IMR-90 (cell line): ENCODE results near the gene INSL3. TPM values are rescaled to one million over a fixed set of nuclear protein-coding genes. Genes with fewer than 3 reads are reported as not detected.
"Not testable (repeated sequence)": the region's sequence is repeated elsewhere in the genome, so short reads cannot be mapped to it uniquely, and the experiment has no call there.

ENCODE experiments used
- ATAC-seq: fragments of 200-7000 bp; cut with Tn5 transposase; 2 replicates; pipeline ENCODE4 v1.9.1; 2020; ENCODE audit warnings: low read depth, mild to moderate bottlenecking, moderate library complexity
- BruUV-seq: library from RNA; stranded (reverse); fragments of 400-500 nt; replicated peaks from 2 replicates; lab custom pipeline; 2021; lab: Mats Ljungman, UMichigan
- CTCF ChIA-PET: fragments of 300-600 bp; formaldehyde crosslinking; extraction: SDS; loops from one replicate; lab custom pipeline; 2021; ENCODE audit warnings: antibody characterized with exemption; lab: Yijun Ruan, JAX
- POLR2A ChIA-PET: fragments of 300-600 bp; sonication (Branson Sonifier 250); formaldehyde crosslinking; loops from one replicate; lab custom pipeline; 2022; ENCODE audit warnings: antibody characterized with exemption; ENCODE audit not compliant: unreplicated experiment; lab: Charles Lee
- DNase-seq: peaks from one replicate; pipeline ENCODE4 v3.0.0; 2013
- H2AFZ ChIP-seq: replicated peaks from 2 replicates; pipeline ENCODE3; 2013; ENCODE audit warnings: low read length, mild to moderate bottlenecking; ENCODE audit not compliant: poor library complexity
- H2AK5ac ChIP-seq: 2 replicates; pipeline ENCODE4 v1.6.1; 2013; ENCODE audit warnings: low read depth, low read length, inconsistent platforms
- H2AK9ac ChIP-seq: replicated peaks from 2 replicates; pipeline ENCODE3; 2013; ENCODE audit warnings: mild to moderate bottlenecking, low read depth, low read length, moderate library complexity; ENCODE audit not compliant: poor library complexity
- H2BK120ac ChIP-seq: 2 replicates; pipeline ENCODE4 v1.6.1; 2013; ENCODE audit warnings: low read depth, low read length, inconsistent platforms
- H2BK15ac ChIP-seq: 3 replicates; pipeline ENCODE4 v1.6.1; 2013; ENCODE audit warnings: low read depth, low read length, inconsistent platforms
- H2BK20ac ChIP-seq: 2 replicates; pipeline ENCODE4 v1.6.1; 2013; ENCODE audit warnings: low read depth, mild to moderate bottlenecking, inconsistent platforms, low read length, moderate library complexity
- H2BK5ac ChIP-seq: 2 replicates; pipeline ENCODE4 v1.6.1; 2013; ENCODE audit warnings: mild to moderate bottlenecking, low read depth, low read length, inconsistent platforms; ENCODE audit not compliant: poor library complexity, severe bottlenecking
- H3K14ac ChIP-seq: replicated peaks from 2 replicates; pipeline ENCODE4 v1.6.1; 2013; ENCODE audit warnings: low read depth, low read length, inconsistent platforms
- H3K18ac ChIP-seq: 2 replicates; pipeline ENCODE4 v1.6.1; 2013; ENCODE audit warnings: low read depth, low read length, control low read depth
- H3K23ac ChIP-seq: 2 replicates; pipeline ENCODE4 v1.6.1; 2013; ENCODE audit warnings: low read depth, low read length, inconsistent platforms
- H3K27ac ChIP-seq: 2 replicates; pipeline ENCODE4 v1.5.1; 2013; ENCODE audit warnings: mild to moderate bottlenecking, control low read depth, low read length; ENCODE audit not compliant: insufficient read depth
- H3K27me3 ChIP-seq: 2 replicates; pipeline ENCODE4 v1.6.1; 2013; ENCODE audit warnings: low read length; ENCODE audit not compliant: control insufficient read depth, insufficient read depth
- H3K36me3 ChIP-seq: 2 replicates; pipeline ENCODE4 v1.6.1; 2013; ENCODE audit warnings: low read length, mixed read lengths; ENCODE audit not compliant: control insufficient read depth, insufficient read depth
- H3K4ac ChIP-seq: 2 replicates; pipeline ENCODE4 v1.6.1; 2013; ENCODE audit warnings: low read depth, low read length, inconsistent platforms
- H3K4me1 ChIP-seq: 2 replicates; pipeline ENCODE4 v1.6.1; 2013; ENCODE audit warnings: low read length, mixed read lengths; ENCODE audit not compliant: control insufficient read depth, insufficient read depth
- H3K4me2 ChIP-seq: 2 replicates; pipeline ENCODE4 v1.6.1; 2013; ENCODE audit warnings: low read depth, mild to moderate bottlenecking, control low read depth, low read length, moderate library complexity
- H3K4me3 ChIP-seq: 2 replicates; pipeline ENCODE4 v1.5.1; 2013; ENCODE audit warnings: low read depth, mild to moderate bottlenecking, control low read depth, low read length, moderate library complexity; ENCODE audit not compliant: insufficient read depth
- H3K56ac ChIP-seq: 2 replicates; pipeline ENCODE4 v1.6.1; 2013; ENCODE audit warnings: low read length, inconsistent platforms; ENCODE audit not compliant: insufficient read depth; ENCODE audit errors: extremely low read depth
- H3K79me1 ChIP-seq, 2 experiments: 2 replicates each; pipeline ENCODE4 v1.6.1; 2013; ENCODE audit warnings: low read length in 2 of 2, inconsistent platforms in 1 of 2, low read depth in 1 of 2
- H3K9ac ChIP-seq: 2 replicates; pipeline ENCODE4 v1.6.1; 2013; ENCODE audit warnings: low read depth, low read length, control low read depth
- H3K9me1 ChIP-seq: 2 replicates; pipeline ENCODE4 v1.6.1; 2013; ENCODE audit warnings: low read length, inconsistent platforms; ENCODE audit not compliant: insufficient read depth
- H3K9me3 ChIP-seq: 2 replicates; pipeline ENCODE4 v1.6.1; 2013; ENCODE audit warnings: low read length; ENCODE audit not compliant: control insufficient read depth, insufficient read depth
- H4K20me1 ChIP-seq: 2 replicates; pipeline ENCODE4 v1.6.1; 2013; ENCODE audit warnings: low read length, inconsistent platforms; ENCODE audit not compliant: insufficient read depth
- H4K5ac ChIP-seq: 2 replicates; pipeline ENCODE4 v1.6.1; 2013; ENCODE audit warnings: mild to moderate bottlenecking, low read depth, low read length, control low read depth
- H4K8ac ChIP-seq, 2 experiments: 2 replicates each; pipeline ENCODE4 v1.6.1; 2013; ENCODE audit warnings: low read depth in 2 of 2, low read length in 2 of 2, control low read depth in 1 of 2, inconsistent platforms in 1 of 2
- H4K91ac ChIP-seq: 2 replicates; pipeline ENCODE4 v1.6.1; 2013; ENCODE audit warnings: low read depth, low read length, inconsistent platforms; ENCODE audit not compliant: insufficient read depth
- WGBS, 2 experiments: methylation state at CpG; one replicate each; pipeline versions ENCODE4 v1.1.5 to v1.1.7; 2013; ENCODE audit warnings: missing lambda C conversion rate in 2 of 2; ENCODE audit not compliant: insufficient read length in 1 of 2; ENCODE audit errors: extremely low coverage in 2 of 2; 5-methylcytosine and 5-hydroxymethylcytosine counted together
- dilution Hi-C: fragments of 300-500 bp; cut with HindIII; formaldehyde crosslinking; loops from one replicate; pipeline ENCODE4 v1.14.3; 2018; ENCODE audit warnings: low sequenced_read_pairs; ENCODE audit not compliant: unreplicated experiment
- in situ Hi-C: fragments of 300-500 bp; cut with MboI; formaldehyde crosslinking; loops from 3 replicates; pipeline ENCODE4 v1.14.3; 2019; ENCODE audit warnings: low sequenced_read_pairs, inconsistent platforms, mixed read lengths
- intact Hi-C: fragments of 100-400 bp; cut with micrococcal nuclease; formaldehyde crosslinking; loops from 2 replicates; pipeline ENCODE4 v1.10.0; 2022
- polyA plus RNA-seq, 3 experiments: library from polyadenylated mRNA; depleted of rRNA; stranded (reverse); fragments of >200 nt; gene quantifications; 2 replicates each; pipeline ENCODE4 v1.2.3, GENCODE V29; 2012; ENCODE audit warnings: low replicate concordance in 1 of 3
- total RNA-seq: library from RNA; depleted of rRNA; stranded (reverse); fragments of >200 nt; gene quantifications from 2 replicates; pipeline ENCODE4 v1.2.3, GENCODE V29; 2012

INSL3 gene
- total and polyA plus RNA-seq, 2 of the 4 experiments (the other 2 are of a cell fraction) = not detected

- H3K4ac ChIP-seq, H3K9me1 ChIP-seq, H3K4me1 ChIP-seq, H3K9ac ChIP-seq, H3K18ac ChIP-seq, H4K5ac ChIP-seq, H3K4me2 ChIP-seq, H3K23ac ChIP-seq, H2AK5ac ChIP-seq, H2BK120ac ChIP-seq, H2BK5ac ChIP-seq, H3K79me1 ChIP-seq, CTCF ChIA-PET, H3K14ac ChIP-seq, H3K27me3 ChIP-seq, H2AK9ac ChIP-seq, POLR2A ChIA-PET, ATAC-seq, DNase-seq, in situ Hi-C loops, H3K9me3 ChIP-seq, H4K20me1 ChIP-seq, BruUV-seq, dilution Hi-C loops, H3K36me3 ChIP-seq, H2AFZ ChIP-seq, H2BK15ac ChIP-seq, H3K56ac ChIP-seq, H2BK20ac ChIP-seq, H3K4me3 ChIP-seq, H3K27ac ChIP-seq, H4K91ac ChIP-seq, H4K8ac ChIP-seq: not testable (repeated sequence)
- intact Hi-C loops = loop anchor here (2.0 to 10.0 kb wide), 2 partner anchors 45 to 71 kb away; partner anchors contain the start of gene RPL18A
- no CpG with 5 or more reads among the region's 5 CpGs for WGBS, 2 experiments
Measured at GRCh38 chr19:17783721-17784120, 37.6 kb downstream of the INSL3 start.
